CD4-positive, alpha-beta T cell treated with Interleukin-6 at 100 ng/mL for 8 hours (primary cell): ENCODE results near the gene CELSR1.

ENCODE experiments used
- DNase-seq: peaks from one replicate; pipeline ENCODE4 v3.0.0-alpha.2; 2020; ENCODE audit warnings: mixed read lengths, low spot score

The CELSR1 gene

GRCh38 chr22:46349238-46349637 is 188.2 kb downstream of the CELSR1 start:
- no peak for DNase-seq

DNA sequence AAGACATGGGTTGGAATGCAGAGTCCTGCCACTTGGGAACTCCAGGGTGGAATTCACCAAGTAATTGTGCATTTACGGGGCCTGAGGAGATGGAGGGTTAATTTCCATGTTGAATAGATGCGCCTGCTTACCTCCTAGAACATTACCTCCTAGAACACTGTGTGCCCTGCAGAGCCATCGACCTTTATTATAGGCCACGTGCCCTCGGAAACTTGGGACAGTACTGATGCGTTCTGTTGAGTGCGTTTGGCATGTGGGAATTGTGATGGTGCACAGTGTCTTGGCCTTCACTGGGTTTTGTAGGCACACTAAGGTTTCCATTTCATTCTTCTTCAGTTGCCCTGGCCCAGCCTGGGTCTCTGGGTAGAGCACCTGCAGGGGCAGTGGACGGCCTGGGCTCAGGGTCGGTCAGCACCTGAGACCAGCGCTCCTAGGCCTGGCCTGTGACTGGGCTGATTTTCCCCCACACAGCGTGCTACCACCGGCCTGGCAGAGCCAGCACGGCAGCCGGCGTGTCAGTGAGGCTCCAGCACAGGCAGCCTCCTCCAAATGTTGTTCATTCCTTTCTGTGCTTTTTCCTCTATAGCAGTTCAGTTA is 189.2 kb downstream of the CELSR1 start:
- DNase-seq: no peak

- no peak for DNase-seq
These were observed 189.8 kb downstream of the CELSR1 start for GRCh38 chr22:46347646-46348045.

- DNase-seq: no peak
These were observed 190.6 kb downstream of the CELSR1 start for GRCh38 chr22:46346680-46347405.

DNA sequence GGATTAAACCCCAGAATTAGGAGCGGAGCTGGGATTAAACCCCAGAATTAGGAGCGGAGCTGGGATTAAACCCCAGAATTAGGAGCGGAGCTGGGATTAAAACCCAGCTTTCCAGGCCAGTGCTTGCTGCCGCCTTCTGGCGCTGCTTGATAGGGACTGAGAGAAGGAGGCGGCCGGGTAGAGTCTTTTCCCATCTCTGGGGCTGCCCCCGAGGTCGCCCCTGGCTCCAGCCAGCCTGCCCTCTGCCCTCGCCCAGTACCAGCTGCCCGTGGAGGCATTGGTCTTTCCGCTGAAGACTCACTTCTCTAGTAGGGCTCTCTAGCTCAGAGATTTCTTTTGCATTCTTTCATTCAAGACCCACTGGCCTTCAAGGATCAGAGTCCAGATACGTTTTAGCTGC is 196.7 kb downstream of the CELSR1 start:
- no peak for DNase-seq

- DNase-seq: no peak
These were observed 197.5 kb downstream of the CELSR1 start for GRCh38 chr22:46339956-46340355.

DNA sequence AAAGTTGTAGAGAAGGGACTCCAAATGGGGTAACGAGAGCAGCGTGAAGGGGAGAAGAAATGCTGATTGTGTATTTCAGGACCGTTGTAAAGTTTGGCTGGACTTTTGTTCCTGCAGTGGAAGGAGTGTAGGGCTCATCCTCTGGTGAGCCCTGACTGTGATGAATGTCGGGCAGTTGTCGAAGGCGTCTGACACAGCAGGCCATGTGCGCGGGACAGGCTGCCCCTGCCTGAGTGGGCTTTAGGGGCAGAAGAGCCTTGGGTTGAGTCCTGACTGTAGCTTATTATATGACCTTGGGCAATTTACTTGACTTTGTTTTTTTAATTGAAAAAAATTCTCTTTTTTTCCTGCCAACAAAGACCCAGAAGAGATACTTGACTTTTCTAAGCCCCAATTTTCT is 198.8 kb downstream of the CELSR1 start:
- no peak for DNase-seq

- no peak for DNase-seq
These were observed 199.6 kb downstream of the CELSR1 start for GRCh38 chr22:46337870-46338269.

DNA sequence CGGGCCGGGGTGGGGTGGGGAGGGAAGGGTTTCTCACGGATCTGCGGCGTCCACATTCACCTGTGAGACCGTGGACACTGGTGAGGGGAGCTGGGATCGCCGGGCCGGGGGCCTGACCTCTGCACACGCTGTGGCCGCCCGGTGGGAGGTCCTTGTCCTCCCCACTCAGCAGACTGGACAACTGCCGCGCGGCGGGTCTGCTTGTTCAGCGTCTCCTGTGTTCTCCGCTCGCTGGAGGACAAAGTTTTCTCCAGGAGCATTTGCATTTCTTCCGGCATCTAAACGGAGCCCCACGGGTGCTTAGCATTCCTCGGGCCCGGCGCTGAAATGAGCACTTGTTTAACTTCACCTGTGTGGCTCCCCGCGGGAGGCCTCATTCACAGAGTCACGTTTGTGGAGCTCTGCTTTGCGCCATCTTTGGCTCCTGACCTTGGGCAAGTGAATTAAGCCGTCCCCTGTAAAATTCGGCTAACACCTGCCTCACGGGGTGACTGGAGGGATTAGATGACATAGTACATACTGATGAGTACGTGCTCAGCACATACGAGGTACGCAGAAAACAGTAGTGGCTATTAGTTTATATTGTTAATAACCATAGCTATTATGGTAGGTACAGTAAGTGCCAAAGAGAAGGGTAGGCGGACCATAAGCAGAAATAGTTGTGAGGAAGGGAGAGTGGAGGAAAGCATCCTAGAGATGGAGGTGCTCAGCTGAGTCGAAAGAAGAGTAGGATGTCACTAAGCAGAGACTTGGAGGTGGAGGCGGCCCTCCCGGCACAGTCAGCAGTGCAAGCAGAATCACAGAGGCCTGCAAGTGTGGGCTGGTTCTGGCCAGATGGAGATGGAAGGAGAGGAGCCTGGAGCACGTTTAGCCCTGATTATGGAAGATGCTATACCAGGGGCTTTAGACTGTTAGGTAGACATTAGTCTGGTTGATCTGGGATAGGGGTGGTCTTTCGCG is 201.0 kb downstream of the CELSR1 start:
- DNase-seq: no peak

DNA sequence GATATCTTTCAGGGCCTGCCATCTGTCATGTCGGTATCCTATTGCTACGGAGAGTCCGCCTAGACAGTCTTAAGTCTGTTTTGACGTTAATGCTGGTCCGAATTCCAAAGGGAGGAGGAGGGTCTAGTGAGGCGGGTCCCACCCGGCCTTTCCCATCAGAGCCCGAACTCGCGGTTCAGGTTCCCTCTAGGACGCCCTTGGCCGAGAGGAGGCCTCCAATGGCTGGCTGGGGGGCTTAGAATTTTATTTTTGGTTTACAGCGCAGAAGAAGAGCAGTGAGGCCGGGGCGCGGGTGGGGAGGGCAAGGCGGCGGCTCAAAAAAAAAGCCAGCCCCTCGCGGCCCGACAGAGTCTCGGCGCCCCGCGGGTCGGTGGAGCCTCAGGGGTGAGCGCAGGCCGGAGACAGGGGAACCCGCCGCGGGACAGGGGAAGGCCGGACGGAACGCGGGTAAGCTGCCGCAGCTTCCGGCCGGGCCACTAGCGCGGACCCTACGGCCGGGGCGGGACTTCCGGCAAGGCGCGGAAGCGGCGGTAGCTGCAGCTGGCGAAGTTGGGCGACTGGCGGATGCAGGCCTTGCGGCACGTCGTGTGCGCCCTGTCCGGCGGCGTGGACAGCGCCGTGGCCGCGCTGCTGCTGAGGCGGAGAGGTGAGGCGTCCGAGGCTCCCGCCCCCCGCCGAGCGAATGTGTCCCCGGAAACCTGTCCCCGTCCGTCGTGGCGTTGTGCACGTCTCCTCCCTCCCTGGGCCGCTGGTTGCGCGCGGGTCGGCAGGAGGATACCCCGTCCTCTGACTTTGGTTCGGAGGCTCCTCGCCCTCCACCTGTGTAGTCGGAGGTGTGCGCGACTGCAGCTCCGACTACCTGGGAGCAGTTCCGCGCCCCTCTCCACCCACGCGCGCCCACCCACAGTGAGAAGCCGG is 202.0 kb downstream of the CELSR1 start, which contains the start of gene TRMU:
TRMU (plus strand) TSS at position 514 of the 918 bp plus-strand sequence; CDS start at position 565, 51 bp downstream.
- peak; percentile 70 for DNase-seq

DNA sequence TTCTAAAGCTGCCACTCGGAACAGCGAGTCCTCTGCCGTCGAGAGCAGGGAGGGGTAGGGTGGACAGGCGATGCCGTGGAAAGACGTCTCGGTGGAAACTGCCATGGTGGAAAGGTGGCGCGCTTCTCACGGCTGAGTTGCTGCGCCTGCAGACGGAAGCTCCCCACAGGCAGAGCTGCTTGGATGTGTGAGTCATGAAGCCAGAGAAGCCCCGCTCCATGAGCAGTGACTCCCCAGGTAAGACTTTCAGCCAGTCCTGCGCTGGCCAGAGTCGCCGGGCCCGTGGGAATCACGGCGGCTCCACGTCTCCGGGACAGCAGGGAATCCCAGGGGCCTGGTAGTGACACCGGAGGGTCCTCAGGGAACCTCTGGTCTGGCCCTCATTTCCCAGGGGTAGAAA is 205.9 kb downstream of the CELSR1 start:
- no peak for DNase-seq

- DNase-seq: no peak
These were observed 207.0 kb downstream of the CELSR1 start for GRCh38 chr22:46330426-46330825.

GRCh38 chr22:46329616-46330015 is 207.8 kb downstream of the CELSR1 start:
- DNase-seq: no peak

DNA sequence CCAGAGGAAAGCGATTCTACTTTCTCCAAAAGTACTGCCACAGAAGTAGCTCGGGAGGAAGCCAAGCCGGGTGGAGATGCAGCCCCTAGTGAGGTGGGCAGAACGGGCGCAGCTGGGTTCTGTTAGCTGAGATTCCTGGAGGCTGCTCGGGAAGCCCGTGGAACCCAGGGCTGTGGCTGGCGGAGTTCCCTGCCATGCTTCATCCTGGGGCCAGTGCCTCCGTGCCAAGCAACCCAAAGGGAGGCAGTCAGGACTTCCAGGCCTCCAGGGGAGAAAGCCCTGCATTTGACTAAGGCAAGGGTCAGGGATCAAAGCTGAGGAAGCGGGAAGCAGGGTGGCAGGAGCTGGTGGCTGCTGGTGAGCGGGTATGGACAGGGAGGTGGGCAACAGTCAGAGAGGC is 208.6 kb downstream of the CELSR1 start:
- no peak for DNase-seq

- no peak for DNase-seq
These were observed 209.5 kb downstream of the CELSR1 start for GRCh38 chr22:46327691-46328465.

DNA sequence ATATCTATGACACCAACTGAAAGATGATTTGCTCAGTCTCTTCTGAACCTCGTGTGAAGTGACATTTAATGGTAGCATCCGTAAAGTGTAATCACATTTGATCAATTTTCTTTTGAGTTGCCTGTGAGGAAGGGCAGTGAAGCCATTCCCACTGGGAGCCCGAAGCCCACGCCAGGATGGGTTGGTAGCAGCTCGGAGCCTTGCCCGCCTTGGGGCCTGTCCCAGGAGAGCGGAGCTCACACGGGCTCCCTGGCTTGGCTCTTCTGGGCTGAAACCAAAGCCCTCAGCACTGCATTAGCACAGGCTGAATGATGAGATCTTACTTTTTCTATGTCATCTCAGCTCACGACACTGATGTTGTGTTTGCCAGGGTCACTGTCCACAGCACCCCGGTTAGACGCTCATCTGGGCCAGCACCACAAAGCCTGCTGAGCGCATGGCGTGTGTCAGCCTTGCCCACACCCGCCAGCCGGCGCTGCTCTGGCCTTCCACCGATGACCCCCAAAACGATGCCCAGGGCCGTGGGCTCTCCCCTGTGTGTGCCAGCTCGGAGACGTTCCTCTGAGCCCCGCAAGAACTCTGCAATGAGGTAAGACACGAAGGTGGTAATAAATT is 211.2 kb downstream of the CELSR1 start:
- no peak for DNase-seq

GRCh38 chr22:46323162-46323561 is 214.3 kb downstream of the CELSR1 start:
- no peak for DNase-seq

DNA sequence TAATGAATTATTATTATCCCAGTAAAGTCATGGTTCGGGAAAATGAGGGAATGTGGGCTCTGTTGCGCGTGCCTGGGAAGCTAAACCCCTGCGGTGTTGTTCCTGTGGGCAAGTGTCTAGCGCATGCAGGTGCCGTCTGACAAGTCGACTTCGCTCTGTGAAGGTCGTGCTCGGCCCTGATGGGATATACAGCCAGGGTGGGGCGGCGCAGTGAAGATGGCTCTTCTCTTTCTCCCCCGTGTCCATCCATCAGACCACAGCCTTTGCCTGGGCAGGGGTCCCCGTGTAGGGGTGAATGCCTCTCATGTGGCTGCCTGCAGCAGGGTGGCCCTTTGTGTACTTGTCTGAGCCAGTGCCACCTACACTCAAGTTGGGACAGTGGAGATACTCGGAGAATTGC is 214.7 kb downstream of the CELSR1 start:
- DNase-seq: no peak

GRCh38 chr22:46320716-46321386 is 216.6 kb downstream of the CELSR1 start:
- DNase-seq: no peak
